ENCODE results near the gene OVOL3.

GRCh38 chr19:36142496-36142895 is 31.6 kb downstream of the OVOL3 start:
- TF ChIP-seq, protein P1, sequence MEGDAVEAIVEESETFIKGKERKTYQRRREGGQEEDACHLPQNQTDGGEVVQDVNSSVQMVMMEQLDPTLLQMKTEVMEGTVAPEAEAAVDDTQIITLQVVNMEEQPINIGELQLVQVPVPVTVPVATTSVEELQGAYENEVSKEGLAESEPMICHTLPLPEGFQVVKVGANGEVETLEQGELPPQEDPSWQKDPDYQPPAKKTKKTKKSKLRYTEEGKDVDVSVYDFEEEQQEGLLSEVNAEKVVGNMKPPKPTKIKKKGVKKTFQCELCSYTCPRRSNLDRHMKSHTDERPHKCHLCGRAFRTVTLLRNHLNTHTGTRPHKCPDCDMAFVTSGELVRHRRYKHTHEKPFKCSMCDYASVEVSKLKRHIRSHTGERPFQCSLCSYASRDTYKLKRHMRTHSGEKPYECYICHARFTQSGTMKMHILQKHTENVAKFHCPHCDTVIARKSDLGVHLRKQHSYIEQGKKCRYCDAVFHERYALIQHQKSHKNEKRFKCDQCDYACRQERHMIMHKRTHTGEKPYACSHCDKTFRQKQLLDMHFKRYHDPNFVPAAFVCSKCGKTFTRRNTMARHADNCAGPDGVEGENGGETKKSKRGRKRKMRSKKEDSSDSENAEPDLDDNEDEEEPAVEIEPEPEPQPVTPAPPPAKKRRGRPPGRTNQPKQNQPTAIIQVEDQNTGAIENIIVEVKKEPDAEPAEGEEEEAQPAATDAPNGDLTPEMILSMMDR (IDR thresholded peaks at IDR 0.05; ENCODE audit: low read depth, low read length, poor library complexity, severe bottlenecking) = no peak
- no peak for TF ChIP-seq EZH2phosphoT487 (IDR thresholded peaks at IDR 0.05; ENCODE audit: borderline replicate concordance, low read length)
